ENCODE measurements around the gene KDM3A. TPM values are rescaled to one million over a fixed set of nuclear protein-coding genes. Genes with fewer than 3 reads are reported as not detected.

The KDM3A gene
- total and polyA plus RNA-seq, 2 experiments from 2014 or later: 8.9 to 21.8 TPM

GRCh38 chr2:86392873-86393518 is 48.2 kb upstream of the KDM3A start (continued):
- TF ChIP-seq ZNF114 (CRISPR knock-in tag; IDR thresholded peaks at IDR 0.05): no peak
- TF ChIP-seq EZH2 (IDR thresholded peaks at IDR 0.05; ENCODE audit: low read depth, unreplicated experiment): no peak
- TF ChIP-seq NANOG (IDR thresholded peaks at IDR 0.05; ENCODE audit: borderline replicate concordance): no peak
- TF ChIP-seq CTCF (conservative IDR thresholded peaks at IDR 0.05; ENCODE audit: low read depth in 2 of 2): no peak
- no peak for TF ChIP-seq STAT1 (IDR thresholded peaks at IDR 0.05; ENCODE audit: unreplicated experiment)
- TF ChIP-seq JUNB (IDR thresholded peaks at IDR 0.05; ENCODE audit: unreplicated experiment): no peak
- no peak for TF ChIP-seq ETS1 (IDR thresholded peaks at IDR 0.05)
- TF ChIP-seq CREB1 (CRISPR knock-in tag; IDR thresholded peaks at IDR 0.05; ENCODE audit: low read depth): no peak

- Mint-ChIP-seq H3K36me3 (ENCODE audit: low read depth) (no peaks in the 10 kb centered on the region), H3K27ac (no peak overlapping the region), H3K27me3 (ENCODE audit: insufficient read depth, low read depth, poor library complexity) (no peaks in the 10 kb centered on the region), H3K4me3 (no peak overlapping the region), H3K9me3 (no peaks in the 10 kb centered on the region; the same call in 2 of the 3 replicates), H3K4me1 (no peaks in the 10 kb centered on the region)
- H3K4me2 ChIP-seq: no peak overlapping the region
- H3K36me3 ChIP-seq (ENCODE audit: insufficient read depth): no peaks in the 10 kb centered on the region
- H4K20me1 ChIP-seq (replicated peaks; ENCODE audit: insufficient read depth): no peaks in the 10 kb centered on the region
- no peaks in the 10 kb centered on the region for H3K4me1 ChIP-seq (ENCODE audit: insufficient read depth)
- H2AFZ ChIP-seq: no peak overlapping the region
- no peak overlapping the region for H3K27ac ChIP-seq (ENCODE audit: low read depth)
- no peaks in the 10 kb centered on the region for H3K27me3 ChIP-seq (ENCODE audit: insufficient read depth)
- H3K79me2 ChIP-seq (replicated peaks; ENCODE audit: insufficient read depth): no peaks in the 10 kb centered on the region
- no peak overlapping the region for H3K4me3 ChIP-seq
- ATAC-seq: no peak
- H3F3A ChIP-seq (replicated peaks; ENCODE audit: low read depth): no peaks in the 10 kb centered on the region
- no peak for DNase-seq (ENCODE audit: low spot score)
- no peaks in the 10 kb centered on the region for H3K9me2 ChIP-seq (ENCODE audit: insufficient read depth)
- TF ChIP-seq REST (IDR thresholded peaks at IDR 0.05; ENCODE audit: unreplicated experiment): no peak
- no peak for TF ChIP-seq EZH2phosphoT487 (IDR thresholded peaks at IDR 0.05; ENCODE audit: unreplicated experiment)
- no peak for TF ChIP-seq STAT1 (IDR thresholded peaks at IDR 0.05; ENCODE audit: unreplicated experiment)
- no peak for TF ChIP-seq EZH2 (IDR thresholded peaks at IDR 0.05; ENCODE audit: low read depth, unreplicated experiment)
- no peak for TF ChIP-seq NANOG (IDR thresholded peaks at IDR 0.05; ENCODE audit: borderline replicate concordance)
- TF ChIP-seq CREB1 (CRISPR knock-in tag; IDR thresholded peaks at IDR 0.05; ENCODE audit: low read depth): no peak
- no peak for TF ChIP-seq ETS1 (IDR thresholded peaks at IDR 0.05)
- no peak for TF ChIP-seq POLR2AphosphoS5 (IDR thresholded peaks at IDR 0.05; ENCODE audit: low read depth)
- TF ChIP-seq CTCF (conservative IDR thresholded peaks at IDR 0.05; ENCODE audit: low read depth in 2 of 2): no peak
- no peak for TF ChIP-seq ZNF114 (CRISPR knock-in tag; IDR thresholded peaks at IDR 0.05)
Measured at GRCh38 chr2:86393521-86394491, 47.4 kb upstream of the KDM3A start.
